ENCODE measurements around the gene UBE2S. TPM values are rescaled to one million over a fixed set of nuclear protein-coding genes. Genes with fewer than 3 reads are reported as not detected.
A peak's percentile ranks its signal among the peaks of the same experiment; 100 is the strongest.

UBE2S gene
- total RNA-seq, 1 donor from 2014 or later, result 11.0 TPM

GRCh38 chr19:55373993-55374757 is 33.4 kb downstream of the UBE2S start:
- Histone ChIP-seq H3K27ac (ENCODE audit: low read depth, low read length) (no peak overlapping the region), H3K9ac (ENCODE audit: low read depth in 1 of 3, low read length in 3 of 3) (no peak overlapping the region), H3K9me3 (ENCODE audit: control insufficient read depth in 3 of 3, low read length in 3 of 3) (no peaks in the 10 kb centered on the region), H3K4me1 (ENCODE audit: control insufficient read depth in 3 of 3, insufficient read depth in 3 of 3, low read length in 3 of 3) (peaks cover 0 to 4% (median 0%) of the 10 kb centered on the region in 3 donors), H3K36me3 (ENCODE audit: control insufficient read depth in 3 of 3, insufficient read depth in 3 of 3, low read length in 3 of 3) (no peaks in the 10 kb centered on the region), H3K27me3 (ENCODE audit: control insufficient read depth in 3 of 3, insufficient read depth in 3 of 3, low read length in 3 of 3) (peaks cover 57 to 70% (median 70%) of the 10 kb centered on the region in 3 donors), H3K4me3 (ENCODE audit: low read length in 3 of 3) (no peak overlapping the region)

DNA sequence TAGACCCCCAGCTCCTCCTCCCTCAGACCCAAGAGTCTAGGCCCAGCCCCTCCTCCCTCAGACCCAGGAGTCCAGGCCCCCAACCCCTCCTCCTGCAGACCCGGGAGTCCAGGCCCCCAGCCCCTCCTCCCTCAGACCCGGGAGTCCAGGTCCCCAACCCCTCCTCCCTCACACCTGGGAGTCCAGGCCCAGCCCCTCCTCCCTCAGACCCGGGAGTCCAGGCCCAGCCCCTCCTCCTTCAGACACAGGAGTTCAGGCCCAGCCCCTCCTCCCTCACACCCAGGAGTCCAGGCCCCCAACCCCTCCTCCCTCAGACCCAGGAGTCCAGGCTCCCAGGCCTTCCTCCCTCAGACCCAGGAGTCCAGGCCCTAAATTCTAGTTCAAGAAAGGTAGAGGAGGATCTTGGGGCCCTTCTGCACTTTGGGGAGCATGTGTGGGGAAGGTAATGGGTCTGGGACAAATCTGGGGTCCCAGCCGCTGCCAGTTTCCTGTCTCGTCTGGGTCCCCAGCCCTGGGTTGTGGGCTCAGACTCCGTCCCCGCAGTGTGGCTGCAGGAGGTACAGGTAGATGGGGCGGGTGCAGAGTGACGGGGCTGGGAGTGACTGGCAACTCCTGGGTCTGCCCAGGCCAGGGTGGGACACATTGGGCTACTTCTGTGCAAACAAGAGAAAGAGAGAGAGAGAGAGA is 34.1 kb downstream of the UBE2S start:
- H3K9me3 ChIP-seq (ENCODE audit: control insufficient read depth in 3 of 3, low read length in 3 of 3), result no peaks in the 10 kb centered on the region
- no peak overlapping the region for H3K9ac ChIP-seq (ENCODE audit: low read depth in 1 of 3, low read length in 3 of 3)
- no peaks in the 10 kb centered on the region for H3K36me3 ChIP-seq (ENCODE audit: control insufficient read depth in 3 of 3, insufficient read depth in 3 of 3, low read length in 3 of 3)
- no peak overlapping the region for H3K4me3 ChIP-seq (ENCODE audit: low read length in 3 of 3)
- H3K27me3 ChIP-seq (ENCODE audit: control insufficient read depth in 3 of 3, insufficient read depth in 3 of 3, low read length in 3 of 3), result peaks cover 64 to 77% (median 75%) of the 10 kb centered on the region in 3 donors
- H3K4me1 ChIP-seq (ENCODE audit: control insufficient read depth in 3 of 3, insufficient read depth in 3 of 3, low read length in 3 of 3), result peaks cover 0 to 4% (median 0%) of the 10 kb centered on the region in 3 donors
- no peak overlapping the region for H3K27ac ChIP-seq (ENCODE audit: low read depth, low read length)

- Histone ChIP-seq H3K27me3 (ENCODE audit: control insufficient read depth in 3 of 3, insufficient read depth in 3 of 3, low read length in 3 of 3) (peaks cover 70 to 77% (median 74%) of the 10 kb centered on the region in 3 donors), H3K9me3 (ENCODE audit: control insufficient read depth in 3 of 3, low read length in 3 of 3) (no peaks in the 10 kb centered on the region), H3K9ac (ENCODE audit: low read depth in 1 of 3, low read length in 3 of 3) (no peak overlapping the region), H3K4me1 (ENCODE audit: control insufficient read depth in 3 of 3, insufficient read depth in 3 of 3, low read length in 3 of 3) (peaks cover 0 to 4% (median 0%) of the 10 kb centered on the region in 3 donors), H3K27ac (ENCODE audit: low read depth, low read length) (no peak overlapping the region), H3K4me3 (ENCODE audit: low read length in 3 of 3) (no peak overlapping the region), H3K36me3 (ENCODE audit: control insufficient read depth in 3 of 3, insufficient read depth in 3 of 3, low read length in 3 of 3) (no peaks in the 10 kb centered on the region)
Measured at GRCh38 chr19:55372316-55373081, 35.1 kb downstream of the UBE2S start.

- Histone ChIP-seq H3K4me1 (ENCODE audit: control insufficient read depth in 3 of 3, insufficient read depth in 3 of 3, low read length in 3 of 3) (peaks cover 0 to 4% (median 0%) of the 10 kb centered on the region in 3 donors), H3K27ac (ENCODE audit: low read depth, low read length) (no peak within 1 kb of the TSS), H3K36me3 (ENCODE audit: control insufficient read depth in 3 of 3, insufficient read depth in 3 of 3, low read length in 3 of 3) (no peaks in the 10 kb centered on the region), H3K9ac (ENCODE audit: low read depth in 1 of 3, low read length in 3 of 3) (no peak within 1 kb of the TSS), H3K9me3 (ENCODE audit: control insufficient read depth in 3 of 3, low read length in 3 of 3) (no peaks in the 10 kb centered on the region), H3K27me3 (ENCODE audit: control insufficient read depth in 3 of 3, insufficient read depth in 3 of 3, low read length in 3 of 3) (peaks cover 56 to 62% (median 58%) of the 10 kb centered on the region in 3 donors), H3K4me3 (ENCODE audit: low read length in 3 of 3) (peak within 1 kb of the TSS in 1 of 3 donors; percentile 40)
Measured at GRCh38 chr19:55370305-55370988, 37.1 kb downstream of the UBE2S start, which contains the start of gene IL11. Gene IL11, minus strand, starts transcription at chr19:55370463. Its CDS starts 153 bp downstream, at chr19:55370310.

- Histone ChIP-seq H3K4me1 (ENCODE audit: control insufficient read depth in 3 of 3, insufficient read depth in 3 of 3, low read length in 3 of 3) (peaks cover 0 to 4% (median 0%) of the 10 kb centered on the region in 3 donors), H3K27ac (ENCODE audit: low read depth, low read length) (no peak overlapping the region), H3K9me3 (ENCODE audit: control insufficient read depth in 3 of 3, low read length in 3 of 3) (no peaks in the 10 kb centered on the region), H3K4me3 (ENCODE audit: low read length in 3 of 3) (peak overlapping the region in 1 of 3 donors; percentile 40), H3K36me3 (ENCODE audit: control insufficient read depth in 3 of 3, insufficient read depth in 3 of 3, low read length in 3 of 3) (no peaks in the 10 kb centered on the region), H3K27me3 (ENCODE audit: control insufficient read depth in 3 of 3, insufficient read depth in 3 of 3, low read length in 3 of 3) (peaks cover 51 to 59% (median 55%) of the 10 kb centered on the region in 3 donors), H3K9ac (ENCODE audit: low read depth in 1 of 3, low read length in 3 of 3) (no peak overlapping the region)
Measured at GRCh38 chr19:55369653-55370304, 37.8 kb downstream of the UBE2S start.

DNA sequence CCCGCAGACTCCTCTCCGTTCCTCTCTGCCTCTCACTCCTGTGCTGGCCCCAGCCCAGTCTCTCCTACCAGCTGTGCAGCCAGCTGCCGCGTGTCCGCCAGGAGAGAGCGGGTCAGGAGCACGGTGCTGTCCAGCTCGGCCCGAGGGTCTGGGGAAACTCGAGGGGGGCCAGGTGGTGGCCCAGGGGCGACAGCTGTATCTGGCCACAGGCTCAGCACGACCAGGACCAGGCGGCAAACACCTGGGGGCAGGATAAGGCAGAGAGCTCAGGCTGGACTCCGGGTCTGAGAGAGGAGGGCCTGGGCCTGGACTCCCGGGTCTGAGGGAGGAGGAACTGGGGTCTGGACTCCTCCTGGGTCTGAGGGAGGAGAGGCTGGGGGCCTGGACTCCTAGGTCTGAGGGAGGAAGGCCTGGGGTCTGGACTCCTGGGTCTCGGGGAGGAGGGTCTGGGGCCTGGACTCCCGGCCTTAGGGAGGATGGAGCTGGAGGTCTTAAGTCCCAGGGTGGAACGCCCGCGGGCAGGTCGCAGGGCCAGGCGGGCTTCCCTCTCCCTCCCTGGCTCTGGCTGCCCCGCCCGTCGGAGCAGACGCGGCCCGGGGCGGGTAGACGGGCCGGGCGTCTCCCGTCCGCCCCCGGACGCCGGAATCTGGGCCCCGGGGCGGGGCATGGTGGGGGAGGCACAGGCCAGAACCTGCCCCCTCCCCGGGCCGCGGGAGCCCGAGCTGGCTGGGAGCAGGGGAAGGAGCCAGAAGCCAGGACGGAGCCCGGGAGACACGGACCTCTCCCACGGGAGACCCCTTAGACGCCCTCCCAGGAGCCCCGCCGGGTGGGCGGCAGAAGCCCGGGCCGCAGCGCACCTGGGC is 38.7 kb downstream of the UBE2S start:
- Histone ChIP-seq H3K9ac (ENCODE audit: low read depth in 1 of 3, low read length in 3 of 3) (no peak overlapping the region), H3K27ac (ENCODE audit: low read depth, low read length) (no peak overlapping the region), H3K9me3 (ENCODE audit: control insufficient read depth in 3 of 3, low read length in 3 of 3) (no peaks in the 10 kb centered on the region), H3K4me3 (ENCODE audit: low read length in 3 of 3) (no peak overlapping the region), H3K36me3 (ENCODE audit: control insufficient read depth in 3 of 3, insufficient read depth in 3 of 3, low read length in 3 of 3) (no peaks in the 10 kb centered on the region), H3K27me3 (ENCODE audit: control insufficient read depth in 3 of 3, insufficient read depth in 3 of 3, low read length in 3 of 3) (peaks cover 48 to 53% (median 52%) of the 10 kb centered on the region in 3 donors), H3K4me1 (ENCODE audit: control insufficient read depth in 3 of 3, insufficient read depth in 3 of 3, low read length in 3 of 3) (peaks cover 0 to 3% (median 0%) of the 10 kb centered on the region in 3 donors)

DNA sequence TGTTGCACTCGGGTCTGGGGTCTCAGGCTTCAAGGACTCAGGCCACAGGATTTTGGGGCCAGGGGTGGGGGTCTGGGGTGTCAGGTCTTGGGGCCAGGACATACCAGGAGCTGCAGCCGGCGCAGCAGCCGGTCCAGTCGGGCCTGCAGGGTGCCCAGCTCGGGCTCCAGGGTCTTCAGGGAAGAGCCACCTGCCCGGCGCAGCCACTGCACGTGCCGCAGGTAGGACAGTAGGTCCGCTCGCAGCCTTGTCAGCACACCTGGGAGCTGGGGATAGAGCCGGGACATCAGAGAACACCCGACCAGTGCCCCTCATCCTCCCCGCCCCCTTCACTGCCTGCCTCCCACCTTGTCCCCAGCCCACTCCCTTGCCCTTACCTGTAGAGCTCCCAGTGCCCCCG is 39.5 kb downstream of the UBE2S start:
- H3K27ac ChIP-seq (ENCODE audit: low read depth, low read length), result no peak overlapping the region
- H3K9me3 ChIP-seq (ENCODE audit: control insufficient read depth in 3 of 3, low read length in 3 of 3), result no peaks in the 10 kb centered on the region
- no peak overlapping the region for H3K4me3 ChIP-seq (ENCODE audit: low read length in 3 of 3)
- peaks cover 0 to 3% (median 0%) of the 10 kb centered on the region in 3 donors for H3K4me1 ChIP-seq (ENCODE audit: control insufficient read depth in 3 of 3, insufficient read depth in 3 of 3, low read length in 3 of 3)
- H3K36me3 ChIP-seq (ENCODE audit: control insufficient read depth in 3 of 3, insufficient read depth in 3 of 3, low read length in 3 of 3), result no peaks in the 10 kb centered on the region
- peaks cover 42 to 47% (median 47%) of the 10 kb centered on the region in 3 donors for H3K27me3 ChIP-seq (ENCODE audit: control insufficient read depth in 3 of 3, insufficient read depth in 3 of 3, low read length in 3 of 3)
- no peak overlapping the region for H3K9ac ChIP-seq (ENCODE audit: low read depth in 1 of 3, low read length in 3 of 3)

- H3K27me3 ChIP-seq (ENCODE audit: control insufficient read depth in 3 of 3, insufficient read depth in 3 of 3, low read length in 3 of 3), result peaks cover 31 to 36% (median 35%) of the 10 kb centered on the region in 3 donors
- H3K4me1 ChIP-seq (ENCODE audit: control insufficient read depth in 3 of 3, insufficient read depth in 3 of 3, low read length in 3 of 3), result peaks cover 0 to 3% (median 0%) of the 10 kb centered on the region in 3 donors
- no peak overlapping the region for H3K27ac ChIP-seq (ENCODE audit: low read depth, low read length)
- no peak overlapping the region for H3K4me3 ChIP-seq (ENCODE audit: low read length in 3 of 3)
- no peaks in the 10 kb centered on the region for H3K36me3 ChIP-seq (ENCODE audit: control insufficient read depth in 3 of 3, insufficient read depth in 3 of 3, low read length in 3 of 3)
- H3K9me3 ChIP-seq (ENCODE audit: control insufficient read depth in 3 of 3, low read length in 3 of 3), result no peaks in the 10 kb centered on the region
- H3K9ac ChIP-seq (ENCODE audit: low read depth in 1 of 3, low read length in 3 of 3), result no peak overlapping the region
Measured at GRCh38 chr19:55366790-55367189, 40.8 kb downstream of the UBE2S start.

Measured in skeletal muscle tissue (tissue), 4 donors.